GM18505 (cell line): ENCODE data around the gene HCK.
"Not testable (repeated sequence)": the region's sequence is repeated elsewhere in the genome, so short reads cannot be mapped to it uniquely, and the experiment has no call there.

Experiments used
- ATAC-seq: cut with Tn5 transposase; IDR thresholded peaks from one replicate; pipeline ENCODE4 v1.9.1; 2021; ENCODE audit not compliant: unreplicated experiment
- POLR2A ChIP-seq: IDR thresholded peaks from 4 replicates; pipeline ENCODE4 v1.6.1; 2011; ENCODE audit warnings: borderline replicate concordance; ENCODE audit not compliant: insufficient read depth, insufficient read length; ENCODE audit errors: extremely low read depth

Gene HCK

DNA sequence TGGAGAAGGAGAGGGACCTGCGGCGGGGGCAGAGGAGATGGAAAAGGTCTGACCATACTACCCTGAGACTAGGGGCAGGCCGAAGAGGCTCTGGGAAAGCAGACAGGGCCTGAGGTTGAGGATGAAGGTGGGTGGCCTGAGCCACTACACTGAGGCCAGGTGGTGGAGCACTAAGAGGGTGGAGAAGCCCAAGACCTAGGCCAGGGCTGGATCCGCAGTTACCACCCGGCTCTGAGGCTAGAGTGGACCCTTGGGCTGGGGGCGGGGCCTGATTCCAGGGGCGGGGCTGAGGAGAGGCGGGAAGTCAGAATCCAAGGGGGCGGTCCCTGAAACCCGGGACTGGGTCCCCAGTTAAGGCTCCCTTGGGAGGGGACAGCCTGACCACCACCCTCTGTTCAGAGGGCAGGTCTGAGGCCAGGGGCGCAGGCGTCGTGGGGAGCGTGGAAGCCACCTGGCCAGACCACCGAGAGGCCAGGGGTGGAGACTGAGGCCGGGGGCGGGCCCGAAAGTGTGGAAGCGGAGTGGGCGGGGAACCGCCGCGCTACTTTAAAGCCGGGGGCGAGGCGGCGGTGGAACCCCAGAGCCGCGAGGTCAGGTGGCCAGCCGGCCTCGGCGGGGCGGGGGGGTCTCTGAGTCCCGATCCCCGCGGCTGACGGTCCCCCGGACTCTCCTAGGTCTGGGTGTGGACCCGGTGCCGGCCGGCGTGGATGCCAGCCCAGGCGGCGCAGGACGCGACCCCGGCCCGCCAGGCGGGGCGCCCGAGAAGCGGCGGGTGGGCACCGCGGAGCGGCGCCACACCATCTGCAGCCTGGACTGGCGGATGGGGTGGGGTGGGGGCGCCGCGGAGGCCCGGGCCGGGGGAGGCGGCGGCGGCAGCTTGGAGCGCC lies 33.5 kb upstream of the HCK start:
- no peak for TF ChIP-seq POLR2A
- ATAC-seq: no peak

DNA sequence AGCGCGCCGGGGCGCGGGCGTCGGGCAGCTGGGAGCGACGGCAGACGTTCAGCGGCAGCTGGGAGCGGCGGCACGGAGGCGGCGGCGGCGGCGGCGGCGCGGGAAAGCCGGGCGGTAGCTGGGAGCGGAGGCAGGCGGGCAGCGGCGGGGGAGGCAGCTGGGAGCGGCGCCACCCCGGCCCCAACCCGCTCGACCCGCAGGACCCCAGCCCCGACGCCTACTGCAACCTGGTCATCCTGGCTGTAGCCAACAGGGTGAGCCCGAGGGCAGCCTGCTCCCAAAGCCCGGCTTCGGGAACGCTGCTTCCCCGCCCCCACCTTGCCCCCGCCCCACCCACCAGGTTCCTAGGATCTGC lies 32.9 kb upstream of the HCK start:
- no peak for TF ChIP-seq POLR2A
- no peak for ATAC-seq

DNA sequence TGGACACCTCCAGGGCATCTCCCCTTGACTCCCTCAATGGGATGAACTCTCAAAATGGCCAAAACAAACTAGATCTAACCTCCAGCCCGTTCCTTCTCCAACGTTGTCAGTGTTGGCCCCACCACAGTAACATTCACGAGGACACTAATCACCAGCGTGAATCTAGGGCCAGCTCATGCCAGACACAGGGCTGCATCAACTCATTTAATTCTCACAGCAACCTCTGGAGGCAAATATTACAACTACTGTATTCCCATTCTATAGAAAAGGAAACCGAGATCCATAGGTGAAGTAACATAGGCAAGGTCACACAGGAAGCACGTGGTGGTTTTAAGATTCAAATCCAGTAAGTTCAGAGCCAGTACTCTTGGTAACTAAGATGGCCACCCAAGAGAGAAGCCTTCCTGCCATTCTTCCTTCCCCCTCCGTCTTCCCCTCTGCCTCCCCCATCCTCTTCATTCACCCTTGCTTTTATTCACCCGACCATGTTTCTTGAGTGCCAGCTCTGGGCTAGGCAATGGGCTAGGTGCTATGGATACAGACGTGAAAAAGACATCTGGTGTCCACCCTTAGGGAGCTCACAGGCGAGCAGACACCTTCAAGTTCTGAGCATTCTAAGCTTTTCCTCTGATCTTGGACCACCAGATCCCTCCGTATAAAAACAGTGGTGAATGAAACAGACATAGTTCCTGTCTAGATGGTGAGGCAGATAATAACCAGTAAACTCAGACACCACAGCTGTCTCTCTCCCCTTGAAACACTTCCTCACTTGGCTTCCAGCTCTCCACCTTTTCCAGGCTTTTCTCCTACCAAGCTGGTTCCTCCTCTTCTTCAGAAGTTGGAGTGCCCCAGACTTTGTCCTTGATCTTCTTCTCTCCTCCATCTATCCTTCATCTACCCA lies 32.2 kb upstream of the HCK start:
- TF ChIP-seq POLR2A: no peak
- ATAC-seq: no peak

DNA sequence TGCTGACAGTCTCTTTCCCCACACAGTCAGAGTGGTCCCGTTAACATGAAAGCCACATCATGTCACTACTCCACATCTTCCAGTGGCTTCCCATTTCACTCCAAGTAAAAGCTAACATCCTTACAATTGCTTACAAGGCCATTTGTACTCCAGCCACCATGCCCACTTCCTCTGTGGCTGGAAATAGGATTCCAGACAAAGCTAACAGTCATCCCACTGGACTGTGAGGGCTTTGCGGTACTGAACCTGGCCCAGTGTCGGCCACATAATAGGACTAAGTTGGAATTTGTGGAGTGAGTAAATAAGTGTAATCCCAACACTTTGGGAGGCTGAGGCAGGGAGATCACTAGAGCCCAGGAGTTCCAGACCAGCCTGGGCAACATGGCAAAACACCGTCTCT lies 31.0 kb upstream of the HCK start:
- ATAC-seq: no peak
- no peak for TF ChIP-seq POLR2A

DNA sequence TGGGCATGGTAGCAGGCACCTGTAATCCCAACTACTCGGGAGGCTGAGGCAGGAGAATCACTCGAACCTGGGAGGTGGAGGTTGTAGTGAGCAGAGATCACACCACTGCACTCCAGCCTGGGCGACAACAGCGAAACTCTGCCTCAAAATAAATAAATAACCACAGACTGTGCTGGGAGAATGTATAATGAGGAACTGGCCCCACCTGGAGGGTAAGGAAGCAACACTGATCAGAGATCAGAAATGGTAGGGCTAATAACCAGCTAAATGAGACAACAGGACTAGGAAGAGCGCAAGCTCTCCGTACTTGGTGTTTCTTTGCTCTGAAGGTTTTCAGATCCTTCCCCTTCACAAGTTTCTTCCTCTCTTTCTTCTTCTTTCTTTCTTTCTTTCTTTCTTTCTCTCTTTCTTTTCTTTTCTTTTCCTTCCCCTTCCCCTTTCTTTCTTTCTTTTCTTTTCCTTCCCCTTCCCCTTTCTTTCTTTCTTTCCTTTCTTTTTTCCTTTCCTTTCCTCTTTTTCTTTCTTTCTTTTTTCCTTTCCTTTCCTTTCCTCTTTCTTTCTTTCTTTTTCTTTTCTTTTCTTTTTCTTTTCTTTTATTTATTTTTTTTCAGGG lies 27.3 kb upstream of the HCK start:
- ATAC-seq: no peak
- TF ChIP-seq POLR2A: no peak

DNA sequence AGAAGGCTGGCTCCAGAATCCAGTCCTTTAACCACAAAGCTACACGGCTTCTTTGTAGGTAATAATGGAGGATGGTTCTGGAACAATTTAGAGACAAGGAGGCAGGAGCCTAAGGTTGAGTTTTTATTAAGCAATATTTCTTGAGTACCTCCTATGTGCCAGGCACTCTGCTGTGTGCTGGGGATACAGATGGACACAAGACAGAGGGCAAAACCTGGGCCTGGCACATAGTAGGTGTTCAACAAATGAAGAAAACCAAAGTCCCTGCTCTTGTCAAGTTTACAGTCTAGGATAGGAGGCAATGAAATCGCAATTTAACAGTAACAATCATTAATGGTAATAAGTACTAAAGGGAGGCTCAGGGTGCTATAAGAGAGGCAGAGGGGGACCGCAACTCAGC lies 24.4 kb upstream of the HCK start:
- no peak for ATAC-seq
- TF ChIP-seq POLR2A: no peak

DNA sequence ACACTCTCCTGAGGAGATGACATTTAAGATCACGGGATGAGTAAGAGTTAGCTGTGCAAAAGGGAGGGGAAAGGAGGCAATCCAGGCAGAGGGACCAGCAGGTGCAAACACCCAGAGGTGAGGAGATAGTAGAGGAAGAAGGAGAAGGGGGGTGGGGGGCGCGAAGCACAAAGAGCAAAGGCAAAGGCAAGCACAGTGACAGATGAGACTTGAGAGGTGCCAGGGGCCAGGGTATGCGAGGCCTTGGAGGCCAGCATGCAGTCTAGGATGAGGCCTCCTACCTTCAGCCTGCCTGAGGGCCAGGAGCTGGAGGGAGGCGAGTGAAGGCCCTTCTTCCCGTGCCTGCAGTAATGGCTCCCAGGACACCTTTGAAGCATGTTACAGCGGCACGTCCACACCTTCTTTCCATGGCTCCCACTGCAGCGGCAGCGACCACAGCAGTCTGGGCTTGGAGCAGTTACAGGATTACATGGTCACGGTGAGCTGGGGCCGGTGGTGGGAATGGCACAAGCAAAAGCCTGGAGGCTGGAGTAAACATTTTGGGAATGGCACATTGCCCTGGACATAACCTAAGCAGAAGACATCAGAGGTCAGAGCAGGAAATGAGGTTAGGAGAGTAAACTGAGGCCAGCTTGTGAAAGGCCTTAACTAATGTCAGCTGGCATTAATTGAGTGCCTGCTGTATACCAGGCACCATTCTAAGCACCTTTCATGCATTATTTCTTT lies 23.2 kb upstream of the HCK start:
- no peak for TF ChIP-seq POLR2A
- no peak for ATAC-seq

DNA sequence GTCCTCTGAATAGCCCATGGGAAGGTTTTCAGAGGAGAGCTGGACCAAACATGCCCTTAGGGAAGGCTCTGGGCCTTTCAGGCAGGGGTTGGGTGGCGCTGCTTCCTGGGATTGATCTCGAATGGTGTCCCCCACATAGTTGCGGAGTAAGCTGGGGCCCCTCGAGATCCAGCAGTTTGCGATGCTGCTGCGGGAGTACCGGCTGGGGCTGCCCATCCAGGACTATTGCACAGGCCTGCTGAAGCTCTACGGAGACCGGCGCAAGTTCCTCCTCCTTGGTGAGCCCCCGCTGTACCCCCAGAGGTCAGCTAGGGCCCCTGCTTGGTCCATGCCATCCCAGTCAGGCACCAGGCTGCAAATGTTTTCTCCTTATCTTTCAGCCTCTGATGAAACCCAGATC lies 22.5 kb upstream of the HCK start:
- no peak for TF ChIP-seq POLR2A
- no peak for ATAC-seq

DNA sequence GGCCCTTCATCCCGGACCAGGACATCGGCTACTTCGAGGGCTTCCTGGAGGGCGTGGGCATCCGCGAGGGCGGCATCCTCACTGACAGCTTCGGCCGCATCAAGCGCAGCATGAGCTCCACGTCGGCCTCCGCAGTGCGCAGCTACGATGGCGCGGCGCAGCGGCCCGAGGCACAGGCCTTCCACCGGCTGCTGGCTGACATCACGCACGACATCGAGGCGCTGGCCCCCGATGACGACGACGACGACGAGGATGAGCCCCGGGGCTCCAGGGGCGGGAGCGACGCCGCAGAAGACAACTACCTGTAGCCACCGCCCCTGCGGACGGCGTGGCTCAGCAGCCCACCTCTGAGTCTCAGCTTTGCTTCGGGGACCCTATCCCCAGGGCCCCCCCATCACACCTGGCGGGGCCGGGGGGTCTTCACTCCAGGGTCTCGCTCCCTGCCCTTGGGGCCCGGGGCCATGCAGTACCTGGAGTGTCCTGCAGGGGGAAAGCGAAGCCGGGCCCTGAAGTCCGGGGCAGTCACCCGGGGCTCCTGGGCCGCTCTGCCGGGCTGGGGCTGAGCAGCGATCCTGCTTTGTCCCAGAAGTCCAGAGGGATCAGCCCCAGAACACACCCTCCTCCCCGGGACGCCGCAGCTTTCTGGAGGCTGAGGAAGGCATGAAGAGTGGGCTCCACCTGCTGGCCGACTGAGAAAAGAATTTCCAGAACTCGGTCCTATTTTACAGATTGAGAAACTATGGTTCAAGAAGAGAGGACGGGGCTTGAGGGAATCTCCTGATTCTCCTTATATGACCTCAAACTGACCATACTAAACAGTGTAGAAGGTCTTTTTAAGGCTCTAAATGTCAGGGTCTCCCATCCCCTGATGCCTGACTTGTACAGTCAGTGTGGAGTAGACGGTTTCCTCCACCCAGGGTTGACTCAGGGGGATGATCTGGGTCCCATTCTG lies 20.8 kb upstream of the HCK start:
- no peak for ATAC-seq
- no peak for TF ChIP-seq POLR2A

DNA sequence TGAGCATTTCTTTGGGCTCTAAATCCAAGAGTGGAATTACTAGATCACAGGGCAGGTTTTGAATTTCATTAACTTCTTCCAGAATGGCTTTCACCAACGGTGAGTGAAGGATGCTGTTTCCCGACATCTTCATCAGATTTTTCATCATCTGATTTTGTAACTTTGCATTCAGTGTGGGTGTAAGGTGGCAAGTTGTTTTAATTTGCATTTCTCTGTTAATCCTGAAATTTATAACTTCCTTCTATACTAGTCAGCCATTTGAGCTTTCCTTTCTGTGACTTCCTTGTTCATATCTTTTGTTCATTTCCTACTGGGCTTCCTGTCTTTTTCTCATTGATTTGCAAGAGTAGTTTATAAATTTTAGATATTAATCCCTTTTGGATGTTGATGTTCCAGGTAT lies 18.7 kb upstream of the HCK start:
- ATAC-seq: no peak

DNA sequence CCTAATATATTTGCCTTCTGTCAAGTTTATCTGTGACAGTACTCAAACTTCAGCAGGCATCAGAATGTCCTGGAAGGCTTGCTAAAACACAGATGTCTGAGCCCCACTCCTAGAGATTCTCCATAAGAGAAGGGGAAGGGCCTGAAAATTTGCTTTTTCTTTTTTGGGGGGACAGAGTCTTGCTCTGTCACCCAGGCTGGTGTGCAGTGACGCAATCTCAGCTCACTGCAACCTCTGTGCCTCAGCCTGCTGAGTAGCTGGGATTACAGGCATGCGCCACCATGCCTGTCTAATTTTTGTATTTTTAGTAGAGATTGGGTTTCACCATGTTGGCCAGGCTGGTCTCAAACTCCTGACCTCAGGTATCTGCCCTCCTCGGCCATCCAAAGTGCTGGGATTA lies 18.3 kb upstream of the HCK start:
- not testable (repeated sequence) for ATAC-seq

More for the DNA sequence above, 18.7 kb upstream of the HCK start:
- no peak for TF ChIP-seq POLR2A
